OCI-LY1 (cell line): Measurements from ENCODE around the gene C3orf18.

Experiments used
- H2AFZ ChIP-seq: fragments of 200-600 bp; sonication (generic), shearing (Covaris generic); 2 replicates; pipeline ENCODE4 v1.6.0; 2014; ENCODE audit warnings: antibody characterized with exemption, mild to moderate bottlenecking, low read length
- H3F3A ChIP-seq: fragments of 200-600 bp; sonication (generic), shearing (Covaris generic); 2 replicates; pipeline ENCODE4 v1.6.0; 2014; ENCODE audit warnings: mild to moderate bottlenecking, antibody characterized with exemption, low read length, moderate library complexity; ENCODE audit not compliant: insufficient read depth
- H3K27ac ChIP-seq: fragments of 200-600 bp; sonication (generic); 2 replicates; pipeline ENCODE4 v1.5.1; 2014; ENCODE audit warnings: low read length, mixed run types, mild to moderate bottlenecking, low read depth; ENCODE audit not compliant: poor library complexity, severe bottlenecking
- H3K27me3 ChIP-seq: fragments of 200-600 bp; sonication (generic); 2 replicates; pipeline ENCODE4 v1.6.0; 2014; ENCODE audit warnings: antibody characterized with exemption, mild to moderate bottlenecking, low read length, moderate library complexity; ENCODE audit not compliant: insufficient read depth
- H3K36me3 ChIP-seq: fragments of 200-600 bp; sonication (generic); 2 replicates; pipeline ENCODE4 v1.6.1; 2014; ENCODE audit warnings: mild to moderate bottlenecking, antibody characterized with exemption, low read length, moderate library complexity, mixed read lengths; ENCODE audit not compliant: insufficient read depth
- H3K4me1 ChIP-seq: fragments of 200-600 bp; sonication (generic); 2 replicates; pipeline ENCODE4 v1.5.1; 2014; ENCODE audit warnings: mild to moderate bottlenecking, low read length, moderate library complexity; ENCODE audit not compliant: insufficient read depth, severe bottlenecking
- H3K4me2 ChIP-seq: fragments of 200-600 bp; sonication (generic), shearing (Covaris generic); 2 replicates; pipeline ENCODE4 v1.6.1; 2014; ENCODE audit warnings: low read length
- H3K4me3 ChIP-seq: fragments of 200-600 bp; sonication (generic); 2 replicates; pipeline ENCODE4 v1.5.1; 2014; ENCODE audit warnings: low read length, low read depth, mild to moderate bottlenecking, mixed read lengths; ENCODE audit not compliant: poor library complexity, severe bottlenecking
- H3K79me2 ChIP-seq: fragments of 200-600 bp; shearing (Covaris generic); 2 replicates; pipeline ENCODE4 v1.6.1; 2016; ENCODE audit warnings: mixed run types, low read length, mixed read lengths; ENCODE audit not compliant: insufficient read depth
- H3K9ac ChIP-seq: fragments of 200-600 bp; sonication (generic), shearing (Covaris generic); 2 replicates; pipeline ENCODE4 v1.6.1; 2014; ENCODE audit warnings: mild to moderate bottlenecking, low read length, mixed read lengths
- H3K9me2 ChIP-seq: fragments of 200-600 bp; sonication (generic), shearing (Covaris generic); 2 replicates; pipeline ENCODE4 v1.6.1; 2014; ENCODE audit warnings: low read depth, mild to moderate bottlenecking, low read length, mixed read lengths
- H3K9me3 ChIP-seq: fragments of 200-600 bp; shearing (Covaris generic); 2 replicates; pipeline ENCODE4 v1.6.1; 2014; ENCODE audit warnings: low read length, mixed read lengths
- H4K20me1 ChIP-seq: fragments of 200-600 bp; sonication (generic), shearing (Covaris generic); 2 replicates; pipeline ENCODE4 v1.6.0; 2016; ENCODE audit warnings: mild to moderate bottlenecking, low read length; ENCODE audit not compliant: insufficient read depth
- CTCF ChIP-seq: fragments of 200-600 bp; sonication (generic), shearing (Covaris generic); IDR thresholded peaks from 2 replicates; pipeline ENCODE4 v1.5.1; 2017; ENCODE audit warnings: mild to moderate bottlenecking, antibody characterized with exemption, low read length, moderate library complexity, mixed read lengths
- EZH2 ChIP-seq: fragments of 200-600 bp; sonication (generic), shearing (Covaris generic); IDR thresholded peaks from 2 replicates; pipeline ENCODE4 v1.8.0; 2017; ENCODE audit warnings: borderline replicate concordance, mixed run types, mild to moderate bottlenecking, antibody characterized with exemption, low read length, moderate library complexity, mixed read lengths

Gene C3orf18

GRCh38 chr3:50585919-50586762, 18.6 kb upstream of the C3orf18 start:
- peaks cover 4% of the 10 kb centered on the region for H3K4me1 ChIP-seq
- no peaks in the 10 kb centered on the region for H3K27me3 ChIP-seq
- no peak overlapping the region for H3K9ac ChIP-seq

GRCh38 chr3:50584391-50584790, 16.8 kb upstream of the C3orf18 start:
- no peaks in the 10 kb centered on the region for H3K9me3 ChIP-seq
- TF ChIP-seq EZH2: no peak
- no peak for TF ChIP-seq CTCF
- H3K79me2 ChIP-seq: no peaks in the 10 kb centered on the region
- H3K9ac ChIP-seq: no peak overlapping the region
- no peak overlapping the region for H3K27ac ChIP-seq
- no peaks in the 10 kb centered on the region for H3K27me3 ChIP-seq
- no peaks in the 10 kb centered on the region for H3K4me1 ChIP-seq
- H3F3A ChIP-seq: no peaks in the 10 kb centered on the region
- H3K4me3 ChIP-seq: no peak overlapping the region
- no peak overlapping the region for H3K4me2 ChIP-seq
- H4K20me1 ChIP-seq: no peaks in the 10 kb centered on the region
- H3K36me3 ChIP-seq: no peaks in the 10 kb centered on the region
- no peaks in the 10 kb centered on the region for H3K9me2 ChIP-seq
- H2AFZ ChIP-seq: no peak overlapping the region

More at GRCh38 chr3:50585919-50586762, 18.6 kb upstream of the C3orf18 start:
- no peak overlapping the region for H3K4me3 ChIP-seq
- H2AFZ ChIP-seq: no peak overlapping the region
- H3K79me2 ChIP-seq: no peaks in the 10 kb centered on the region
- H3K9me2 ChIP-seq: no peaks in the 10 kb centered on the region
- no peaks in the 10 kb centered on the region for H4K20me1 ChIP-seq
- no peaks in the 10 kb centered on the region for H3F3A ChIP-seq
- no peaks in the 10 kb centered on the region for H3K9me3 ChIP-seq
- no peaks in the 10 kb centered on the region for H3K36me3 ChIP-seq
- no peak overlapping the region for H3K27ac ChIP-seq
- no peak for TF ChIP-seq CTCF
- no peak overlapping the region for H3K4me2 ChIP-seq

GRCh38 chr3:50583897-50584296, 16.4 kb upstream of the C3orf18 start:
- H3F3A ChIP-seq: no peaks in the 10 kb centered on the region
- H3K79me2 ChIP-seq: no peaks in the 10 kb centered on the region
- no peaks in the 10 kb centered on the region for H3K9me2 ChIP-seq
- H3K4me2 ChIP-seq: no peak overlapping the region
- no peak for TF ChIP-seq CTCF
- no peak for TF ChIP-seq EZH2
- H3K4me3 ChIP-seq: no peak overlapping the region
- no peaks in the 10 kb centered on the region for H3K9me3 ChIP-seq
- no peak overlapping the region for H2AFZ ChIP-seq
- H3K4me1 ChIP-seq: no peaks in the 10 kb centered on the region
- H3K9ac ChIP-seq: no peak overlapping the region
- no peaks in the 10 kb centered on the region for H3K36me3 ChIP-seq
- H4K20me1 ChIP-seq: no peaks in the 10 kb centered on the region
- H3K27ac ChIP-seq: no peak overlapping the region
- no peaks in the 10 kb centered on the region for H3K27me3 ChIP-seq
